DOHH2 (cell line): ENCODE results near the gene FRMD4B.

ENCODE experiments used
- H3F3A ChIP-seq: fragments of 200-600 bp; sonication (generic), shearing (Covaris generic); 2 replicates; pipeline ENCODE4 v1.6.0; 2016; ENCODE audit warnings: antibody characterized with exemption, mild to moderate bottlenecking; ENCODE audit not compliant: control insufficient read depth, insufficient read depth
- H3K27ac ChIP-seq: fragments of 200-600 bp; sonication (generic); 2 replicates; pipeline ENCODE4 v1.5.1; 2014; ENCODE audit warnings: low read depth, mild to moderate bottlenecking, low read length, moderate library complexity
- H3K27me3 ChIP-seq: fragments of 200-600 bp; sonication (generic); 2 replicates; pipeline ENCODE4 v1.6.1; 2014; ENCODE audit warnings: mild to moderate bottlenecking, low read length, mixed read lengths; ENCODE audit not compliant: control insufficient read depth
- H3K36me3 ChIP-seq: fragments of 200-600 bp; sonication (generic); 2 replicates; pipeline ENCODE4 v1.6.1; 2014; ENCODE audit warnings: mild to moderate bottlenecking, low read length, moderate library complexity, mixed read lengths; ENCODE audit not compliant: control insufficient read depth
- H3K4me1 ChIP-seq: fragments of 200-600 bp; sonication (generic); 2 replicates; pipeline ENCODE4 v1.6.1; 2014; ENCODE audit warnings: mild to moderate bottlenecking, low read length, mixed read lengths; ENCODE audit not compliant: control insufficient read depth
- H3K4me2 ChIP-seq: fragments of 200-600 bp; sonication (generic); 2 replicates; pipeline ENCODE4 v1.6.0; 2014; ENCODE audit warnings: mild to moderate bottlenecking, low read length, moderate library complexity
- H3K4me3 ChIP-seq: fragments of 200-600 bp; sonication (generic); 2 replicates; pipeline ENCODE4 v1.5.1; 2014; ENCODE audit warnings: mild to moderate bottlenecking, low read length, mixed read lengths
- H3K79me2 ChIP-seq: fragments of 200-600 bp; sonication (generic); 2 replicates; pipeline ENCODE4 v1.6.1; 2014; ENCODE audit warnings: mild to moderate bottlenecking, low read length, mixed read lengths; ENCODE audit not compliant: control insufficient read depth
- H3K9me2 ChIP-seq: fragments of 200-600 bp; sonication (generic); replicated peaks from 2 replicates; pipeline ENCODE4 v1.6.1; 2014; ENCODE audit warnings: mild to moderate bottlenecking, low read length, mixed read lengths; ENCODE audit not compliant: control insufficient read depth
- H3K9me3 ChIP-seq: fragments of 200-600 bp; sonication (generic); 2 replicates; pipeline ENCODE4 v1.6.1; 2014; ENCODE audit warnings: antibody characterized with exemption, low read length, mixed read lengths; ENCODE audit not compliant: control insufficient read depth, insufficient read depth
- H4K20me1 ChIP-seq: fragments of 200-600 bp; sonication (generic); 2 replicates; pipeline ENCODE4 v1.6.0; 2014; ENCODE audit warnings: low read depth, mild to moderate bottlenecking, antibody characterized with exemption, low read length, moderate library complexity; ENCODE audit not compliant: control insufficient read depth, insufficient read depth
- EZH2phosphoT487 ChIP-seq: fragments of 200-600 bp; sonication (generic); IDR thresholded peaks from 2 replicates; pipeline ENCODE4 v1.6.1; 2017; ENCODE audit warnings: borderline replicate concordance, mild to moderate bottlenecking, antibody characterized with exemption, low read length, moderate library complexity, mixed read lengths
- TF ChIP-seq, protein P1 (sequence below): fragments of 200-600 bp; sonication (generic); IDR thresholded peaks from one replicate; pipeline ENCODE4 v1.5.1; 2014; ENCODE audit warnings: antibody characterized with exemption, mild to moderate bottlenecking, low read depth, low read length; ENCODE audit not compliant: poor library complexity, severe bottlenecking

The FRMD4B gene

DNA sequence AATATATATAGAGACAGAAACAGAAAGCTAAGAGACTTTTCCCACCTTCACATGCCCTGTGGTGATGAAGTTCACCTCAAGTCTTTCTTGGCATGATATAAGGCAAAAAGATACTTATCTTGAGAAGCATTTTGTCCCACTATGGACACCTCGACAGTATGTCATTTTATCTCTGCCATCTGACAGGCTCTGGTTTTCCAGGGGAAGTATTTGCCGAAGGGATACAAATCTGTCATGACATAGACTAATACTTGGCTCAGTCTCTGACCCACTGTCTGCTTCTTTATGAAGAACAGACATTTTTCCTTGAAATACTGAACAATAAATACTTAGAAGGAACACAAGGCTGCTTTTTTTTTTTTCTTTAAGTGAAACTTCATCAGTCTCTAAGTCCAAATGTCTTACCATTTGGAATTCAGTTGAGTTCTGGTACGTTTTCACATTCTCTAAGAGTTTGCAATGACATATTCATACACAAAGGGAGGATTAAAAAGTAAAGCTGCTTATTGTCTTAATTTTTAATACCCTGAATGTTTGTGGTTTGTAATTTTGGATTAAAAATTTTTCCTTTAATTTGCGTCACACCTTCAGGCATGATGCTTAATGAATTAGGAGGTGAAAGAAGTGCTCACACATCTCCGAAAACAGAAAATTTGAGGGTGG, 175.7 kb downstream of the FRMD4B start:
- Histone ChIP-seq H3K4me3 (no peak overlapping the region), H3K27me3 (no peaks in the 10 kb centered on the region), H3K4me1 (no peaks in the 10 kb centered on the region), H3K27ac (no peak overlapping the region), H4K20me1 (no peaks in the 10 kb centered on the region), H3K9me2 (no peaks in the 10 kb centered on the region), H3K9me3 (no peaks in the 10 kb centered on the region), H3F3A (no peaks in the 10 kb centered on the region), H3K36me3 (no peaks in the 10 kb centered on the region), H3K4me2 (no peak overlapping the region), H3K79me2 (no peaks in the 10 kb centered on the region)
- TF ChIP-seq, protein P1, sequence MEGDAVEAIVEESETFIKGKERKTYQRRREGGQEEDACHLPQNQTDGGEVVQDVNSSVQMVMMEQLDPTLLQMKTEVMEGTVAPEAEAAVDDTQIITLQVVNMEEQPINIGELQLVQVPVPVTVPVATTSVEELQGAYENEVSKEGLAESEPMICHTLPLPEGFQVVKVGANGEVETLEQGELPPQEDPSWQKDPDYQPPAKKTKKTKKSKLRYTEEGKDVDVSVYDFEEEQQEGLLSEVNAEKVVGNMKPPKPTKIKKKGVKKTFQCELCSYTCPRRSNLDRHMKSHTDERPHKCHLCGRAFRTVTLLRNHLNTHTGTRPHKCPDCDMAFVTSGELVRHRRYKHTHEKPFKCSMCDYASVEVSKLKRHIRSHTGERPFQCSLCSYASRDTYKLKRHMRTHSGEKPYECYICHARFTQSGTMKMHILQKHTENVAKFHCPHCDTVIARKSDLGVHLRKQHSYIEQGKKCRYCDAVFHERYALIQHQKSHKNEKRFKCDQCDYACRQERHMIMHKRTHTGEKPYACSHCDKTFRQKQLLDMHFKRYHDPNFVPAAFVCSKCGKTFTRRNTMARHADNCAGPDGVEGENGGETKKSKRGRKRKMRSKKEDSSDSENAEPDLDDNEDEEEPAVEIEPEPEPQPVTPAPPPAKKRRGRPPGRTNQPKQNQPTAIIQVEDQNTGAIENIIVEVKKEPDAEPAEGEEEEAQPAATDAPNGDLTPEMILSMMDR = no peak
- no peak for TF ChIP-seq EZH2phosphoT487

DNA sequence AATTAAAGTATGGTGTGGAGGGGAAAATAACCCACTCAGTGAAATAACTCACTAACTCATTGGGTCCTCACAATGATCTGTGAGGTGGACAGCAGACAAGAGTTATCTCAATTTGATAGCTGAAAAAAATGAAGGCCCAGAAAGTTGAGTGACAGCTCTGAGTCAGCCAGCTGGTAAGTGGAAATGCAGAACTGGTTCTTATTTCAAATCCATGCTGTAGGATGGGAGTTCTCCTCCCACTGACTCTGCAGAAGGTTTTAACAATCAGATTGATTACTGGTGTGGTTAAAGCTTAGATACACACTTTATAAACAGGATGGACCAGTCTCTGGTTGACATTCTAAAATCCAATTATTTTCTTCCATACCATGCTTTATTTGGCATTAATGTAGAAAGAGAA, 176.5 kb downstream of the FRMD4B start:
- Histone ChIP-seq H3K4me2 (no peak overlapping the region), H3K79me2 (no peaks in the 10 kb centered on the region), H3K9me3 (no peaks in the 10 kb centered on the region), H3K4me1 (no peaks in the 10 kb centered on the region), H3F3A (no peaks in the 10 kb centered on the region), H3K36me3 (no peaks in the 10 kb centered on the region), H3K9me2 (no peaks in the 10 kb centered on the region), H4K20me1 (no peaks in the 10 kb centered on the region), H3K27me3 (no peaks in the 10 kb centered on the region), H3K4me3 (no peak overlapping the region), H3K27ac (no peak overlapping the region)
- no peak for TF ChIP-seq EZH2phosphoT487
- TF ChIP-seq, protein P1 = no peak

DNA sequence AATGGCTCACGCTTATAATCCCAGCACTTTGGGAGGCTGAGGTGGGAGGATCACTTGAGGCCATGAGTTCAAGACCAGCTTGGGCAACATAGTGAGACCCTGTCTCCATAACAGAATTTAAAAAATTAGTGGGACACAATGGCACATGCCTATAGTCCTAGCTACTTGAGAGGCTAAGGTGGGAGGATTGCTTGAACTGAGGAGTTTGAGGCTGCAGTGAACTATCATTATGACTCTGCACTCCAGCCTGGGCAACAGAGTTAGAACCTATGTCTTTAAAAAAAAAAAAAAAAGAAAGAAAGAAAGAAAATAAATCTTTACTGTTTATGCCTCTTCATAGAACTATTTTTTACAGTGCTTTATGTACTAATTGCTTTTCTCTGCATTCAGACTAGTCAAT, 178.9 kb downstream of the FRMD4B start:
- no peaks in the 10 kb centered on the region for H3K79me2 ChIP-seq
- no peaks in the 10 kb centered on the region for H3K36me3 ChIP-seq
- no peaks in the 10 kb centered on the region for H3K27me3 ChIP-seq
- no peak for TF ChIP-seq EZH2phosphoT487
- TF ChIP-seq, protein P1 = no peak
- H3K4me3 ChIP-seq = no peak overlapping the region
- H4K20me1 ChIP-seq = no peaks in the 10 kb centered on the region
- H3K4me1 ChIP-seq = no peaks in the 10 kb centered on the region
- H3K27ac ChIP-seq = no peak overlapping the region
- H3F3A ChIP-seq = no peaks in the 10 kb centered on the region
- H3K9me2 ChIP-seq = no peaks in the 10 kb centered on the region
- H3K9me3 ChIP-seq = no peaks in the 10 kb centered on the region
- H3K4me2 ChIP-seq = no peak overlapping the region
